K562 (cell line): ENCODE data around the gene RNPEP. TPM values are rescaled to one million over a fixed set of nuclear protein-coding genes. Genes with fewer than 3 reads are reported as not detected.

Experiments used
- CBFA2T3 ChIP-seq: fragments of 450-650 bp; IDR thresholded peaks from 2 replicates; pipeline ENCODE4 v1.6.1; 2017
- CBX1 ChIP-seq: sonication (generic); IDR thresholded peaks from 2 replicates; pipeline ENCODE4 v1.6.1; 2016; ENCODE audit warnings: antibody characterized with exemption, low read depth, mild to moderate bottlenecking
- CBX3 ChIP-seq, 2 experiments: IDR thresholded peaks; 1 replicate in 1 of 2; 2 replicates in 1 of 2; pipeline ENCODE4 v1.6.1; 2012; ENCODE audit warnings: inconsistent platforms in 2 of 2, low read length in 2 of 2, borderline replicate concordance in 1 of 2, control low read depth in 1 of 2
- CSDE1 ChIP-seq, 2 experiments: fragments of 450-650 bp; IDR thresholded peaks; 2 replicates each; pipeline ENCODE4 v1.6.1; 2016; ENCODE audit warnings: mild to moderate bottlenecking in 1 of 2
- DIDO1 ChIP-seq: fragments of 450-650 bp; IDR thresholded peaks from 2 replicates; pipeline ENCODE4 v1.6.1; 2016; ENCODE audit warnings: low read depth, missing biosample characterization, missing genetic modification characterization
- FOXA1 ChIP-seq: fragments of 450-650 bp; IDR thresholded peaks from 2 replicates; pipeline ENCODE4 v1.6.1; 2016; ENCODE audit warnings: mild to moderate bottlenecking, borderline replicate concordance
- GTF2F1 ChIP-seq: IDR thresholded peaks from 2 replicates; pipeline ENCODE4 v1.6.1; 2011; ENCODE audit warnings: low read depth, low read length, improper control_type of control experiment
- NR4A1 ChIP-seq, 2 experiments: fragments of 250-450 bp in 1 of 2; fragments of 450-650 bp in 1 of 2; sonication (Bioruptor Pico) in 1 of 2; IDR thresholded peaks; 2 replicates each; pipeline versions ENCODE4 v1.4.0 to v1.6.1; 2016 to 2020; ENCODE audit warnings: mild to moderate bottlenecking in 2 of 2, missing compliant biosample characterization in 1 of 2, missing genetic modification characterization in 1 of 2, moderate library complexity in 1 of 2
- SMARCA4 ChIP-seq: fragments of 450-650 bp; IDR thresholded peaks from 2 replicates; pipeline ENCODE4 v1.6.1; 2016
- SRF ChIP-seq, 2 experiments: fragments of 250-450, 450-650 bp in 1 of 2; sonication (Bioruptor Pico) in 1 of 2; sonication (generic) in 1 of 2; formaldehyde crosslinking; IDR thresholded peaks; 2 replicates each; pipeline versions ENCODE4 v1.5.0 to v1.5.1; 2020 to 2022; ENCODE audit warnings: mild to moderate bottlenecking in 1 of 2, missing genetic modification reagents in 1 of 2
- TAF1 ChIP-seq: IDR thresholded peaks from 2 replicates; pipeline ENCODE4 v1.6.1; 2011; ENCODE audit warnings: mild to moderate bottlenecking, low read length, moderate library complexity; ENCODE audit not compliant: insufficient read depth, control insufficient read depth, severe bottlenecking; ENCODE audit errors: extremely low read depth
- ZNF175 ChIP-seq: fragments of 200-800 bp; sonication (Bioruptor generic); IDR thresholded peaks from 2 replicates; pipeline ENCODE4 v1.6.1; 2016; ENCODE audit warnings: low read depth, mild to moderate bottlenecking, missing genetic modification characterization, missing compliant biosample characterization
- ZNF23 ChIP-seq: fragments of 250-450 bp; sonication (Bioruptor Pico); IDR thresholded peaks from 2 replicates; pipeline ENCODE4 v1.4.0; 2020; ENCODE audit warnings: mild to moderate bottlenecking
- ZNF785 ChIP-seq: fragments of 250-450 bp; sonication (Bioruptor Pico); IDR thresholded peaks from 2 replicates; pipeline ENCODE4 v1.4.0; 2020; ENCODE audit warnings: mild to moderate bottlenecking
- polyA plus RNA-seq, 8 experiments: library from polyadenylated mRNA; depleted of rRNA in 4 of 8; stranded (reverse) in 5 of 8; unstranded in 3 of 8; fragments of >200 nt; fragmentation: Nextera tagmentation in 2 of 8; fragmentation: Illumina TruSeq in 1 of 8; extraction: Ambion mirVana in 2 of 8; extraction: Trizol in 1 of 8; gene quantifications; 2 replicates each; pipeline versions ENCODE4 v1.2.1 to v1.2.3, GENCODE V29; 2011 to 2014; ENCODE audit warnings: inconsistent platforms in 1 of 8, missing spikeins in 1 of 8
- total RNA-seq, 7 experiments: library from RNA; depleted of rRNA in 6 of 7; stranded (reverse); fragments of >200 nt in 6 of 7; fragmentation: Illumina TruSeq in 2 of 7; extraction: Trizol in 2 of 7; gene quantifications; 2 replicates each; pipeline versions ENCODE4 v1.2.1 to v1.2.3, GENCODE V29; 2011 to 2021; ENCODE audit warnings: low replicate concordance in 1 of 7
- TF ChIP-seq, protein P1 (sequence below): IDR thresholded peaks from 2 replicates; pipeline ENCODE4 v1.6.1; 2012; ENCODE audit warnings: low read depth, low read length, improper control_type of control experiment, borderline replicate concordance
- TF ChIP-seq, protein P2 (sequence below): fragments of 450-650 bp; formaldehyde crosslinking; IDR thresholded peaks from 2 replicates; pipeline ENCODE4 v1.4.0; 2020; ENCODE audit warnings: mild to moderate bottlenecking, moderate library complexity
- TF ChIP-seq, protein P3 (sequence below): sonication (generic); formaldehyde crosslinking; IDR thresholded peaks from 2 replicates; pipeline ENCODE4 v1.8.1; 2023; ENCODE audit warnings: missing genetic modification reagents, mild to moderate bottlenecking, borderline replicate concordance
- TF ChIP-seq, protein P4 (sequence below): IDR thresholded peaks from 3 replicates; pipeline ENCODE4 v1.6.1; 2011; ENCODE audit warnings: borderline replicate concordance, mild to moderate bottlenecking, moderate library complexity; ENCODE audit not compliant: insufficient read length; ENCODE audit errors: extremely low read depth

Gene RNPEP
- total and polyA plus RNA-seq, 9 of the 15 experiments (the other 6 are each of a cell fraction or from before 2014, with no cell fraction given), result 27.5 to 131 (median 63.4) TPM

DNA sequence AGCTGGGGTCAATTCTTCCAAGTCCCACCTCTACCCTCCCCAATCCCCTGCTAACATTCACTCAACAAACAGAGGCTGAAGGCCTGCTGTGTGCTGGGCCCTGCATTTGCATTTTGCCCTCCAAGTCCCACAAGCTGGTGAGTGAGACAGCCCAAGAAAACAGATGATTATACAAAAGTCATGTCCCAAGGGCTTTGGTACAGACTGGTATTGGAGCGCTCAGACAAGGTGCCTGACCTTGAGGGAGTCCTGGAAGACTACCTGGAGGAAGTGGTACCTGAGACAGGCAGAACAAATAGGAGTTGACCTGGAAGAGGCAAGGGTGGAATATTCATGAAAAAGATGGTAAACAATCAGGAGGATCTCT, 40.3 kb upstream of the RNPEP start (continued):
- no peak for TF ChIP-seq SRF (CRISPR knock-in tag; IDR thresholded peaks at IDR 0.05)
- TF ChIP-seq CBX1, result peak; percentile 67; the same call in 1 of the 2 replicates
- TF ChIP-seq SMARCA4, result no peak
- TF ChIP-seq, protein P1, sequence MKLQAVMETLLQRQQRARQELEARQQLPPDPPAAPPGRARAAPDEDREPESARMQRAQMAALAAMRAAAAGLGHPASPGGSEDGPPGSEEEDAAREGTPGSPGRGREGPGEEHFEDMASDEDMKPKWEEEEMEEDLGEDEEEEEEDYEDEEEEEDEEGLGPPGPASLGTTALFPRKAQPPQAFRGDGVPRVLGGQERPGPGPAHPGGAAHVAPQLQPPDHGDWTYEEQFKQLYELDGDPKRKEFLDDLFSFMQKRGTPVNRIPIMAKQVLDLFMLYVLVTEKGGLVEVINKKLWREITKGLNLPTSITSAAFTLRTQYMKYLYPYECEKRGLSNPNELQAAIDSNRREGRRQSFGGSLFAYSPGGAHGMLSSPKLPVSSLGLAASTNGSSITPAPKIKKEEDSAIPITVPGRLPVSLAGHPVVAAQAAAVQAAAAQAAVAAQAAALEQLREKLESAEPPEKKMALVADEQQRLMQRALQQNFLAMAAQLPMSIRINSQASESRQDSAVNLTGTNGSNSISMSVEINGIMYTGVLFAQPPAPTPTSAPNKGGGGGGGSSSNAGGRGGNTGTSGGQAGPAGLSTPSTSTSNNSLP, result no peak
- TF ChIP-seq TAF1, result no peak
- no peak for TF ChIP-seq CBFA2T3
- no peak for TF ChIP-seq DIDO1 (tag)
- peak in 1 of 2 experiments; percentile 32; a peak in 1 of 3 replicates for TF ChIP-seq CBX3 (IDR thresholded peaks at IDR 0.05; ENCODE audit: borderline replicate concordance in 1 of 2, low read length in 2 of 2)
- TF ChIP-seq NR4A1 (CRISPR knock-in tag; IDR thresholded peaks at IDR 0.05), result no peak
- no peak for TF ChIP-seq NR4A1 (tag; IDR thresholded peaks at IDR 0.05)
- TF ChIP-seq, protein P2, sequence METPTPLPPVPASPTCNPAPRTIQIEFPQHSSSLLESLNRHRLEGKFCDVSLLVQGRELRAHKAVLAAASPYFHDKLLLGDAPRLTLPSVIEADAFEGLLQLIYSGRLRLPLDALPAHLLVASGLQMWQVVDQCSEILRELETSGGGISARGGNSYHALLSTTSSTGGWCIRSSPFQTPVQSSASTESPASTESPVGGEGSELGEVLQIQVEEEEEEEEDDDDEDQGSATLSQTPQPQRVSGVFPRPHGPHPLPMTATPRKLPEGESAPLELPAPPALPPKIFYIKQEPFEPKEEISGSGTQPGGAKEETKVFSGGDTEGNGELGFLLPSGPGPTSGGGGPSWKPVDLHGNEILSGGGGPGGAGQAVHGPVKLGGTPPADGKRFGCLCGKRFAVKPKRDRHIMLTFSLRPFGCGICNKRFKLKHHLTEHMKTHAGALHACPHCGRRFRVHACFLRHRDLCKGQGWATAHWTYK, result no peak
- TF ChIP-seq ZNF785, result no peak
- TF ChIP-seq ZNF175 (CRISPR knock-in tag), result no peak
- TF ChIP-seq CSDE1 (IDR thresholded peaks at IDR 0.05), result no peak
- no peak for TF ChIP-seq GTF2F1
- TF ChIP-seq ZNF23 (CRISPR knock-in tag), result no peak
- TF ChIP-seq, protein P3, sequence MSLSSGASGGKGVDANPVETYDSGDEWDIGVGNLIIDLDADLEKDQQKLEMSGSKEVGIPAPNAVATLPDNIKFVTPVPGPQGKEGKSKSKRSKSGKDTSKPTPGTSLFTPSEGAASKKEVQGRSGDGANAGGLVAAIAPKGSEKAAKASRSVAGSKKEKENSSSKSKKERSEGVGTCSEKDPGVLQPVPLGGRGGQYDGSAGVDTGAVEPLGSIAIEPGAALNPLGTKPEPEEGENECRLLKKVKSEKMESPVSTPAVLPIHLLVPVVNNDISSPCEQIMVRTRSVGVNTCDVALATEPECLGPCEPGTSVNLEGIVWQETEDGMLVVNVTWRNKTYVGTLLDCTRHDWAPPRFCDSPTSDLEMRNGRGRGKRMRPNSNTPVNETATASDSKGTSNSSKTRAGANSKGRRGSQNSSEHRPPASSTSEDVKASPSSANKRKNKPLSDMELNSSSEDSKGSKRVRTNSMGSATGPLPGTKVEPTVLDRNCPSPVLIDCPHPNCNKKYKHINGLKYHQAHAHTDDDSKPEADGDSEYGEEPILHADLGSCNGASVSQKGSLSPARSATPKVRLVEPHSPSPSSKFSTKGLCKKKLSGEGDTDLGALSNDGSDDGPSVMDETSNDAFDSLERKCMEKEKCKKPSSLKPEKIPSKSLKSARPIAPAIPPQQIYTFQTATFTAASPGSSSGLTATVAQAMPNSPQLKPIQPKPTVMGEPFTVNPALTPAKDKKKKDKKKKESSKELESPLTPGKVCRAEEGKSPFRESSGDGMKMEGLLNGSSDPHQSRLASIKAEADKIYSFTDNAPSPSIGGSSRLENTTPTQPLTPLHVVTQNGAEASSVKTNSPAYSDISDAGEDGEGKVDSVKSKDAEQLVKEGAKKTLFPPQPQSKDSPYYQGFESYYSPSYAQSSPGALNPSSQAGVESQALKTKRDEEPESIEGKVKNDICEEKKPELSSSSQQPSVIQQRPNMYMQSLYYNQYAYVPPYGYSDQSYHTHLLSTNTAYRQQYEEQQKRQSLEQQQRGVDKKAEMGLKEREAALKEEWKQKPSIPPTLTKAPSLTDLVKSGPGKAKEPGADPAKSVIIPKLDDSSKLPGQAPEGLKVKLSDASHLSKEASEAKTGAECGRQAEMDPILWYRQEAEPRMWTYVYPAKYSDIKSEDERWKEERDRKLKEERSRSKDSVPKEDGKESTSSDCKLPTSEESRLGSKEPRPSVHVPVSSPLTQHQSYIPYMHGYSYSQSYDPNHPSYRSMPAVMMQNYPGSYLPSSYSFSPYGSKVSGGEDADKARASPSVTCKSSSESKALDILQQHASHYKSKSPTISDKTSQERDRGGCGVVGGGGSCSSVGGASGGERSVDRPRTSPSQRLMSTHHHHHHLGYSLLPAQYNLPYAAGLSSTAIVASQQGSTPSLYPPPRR (CRISPR knock-in tag), result no peak
- TF ChIP-seq FOXA1, result no peak
- TF ChIP-seq, protein P4, sequence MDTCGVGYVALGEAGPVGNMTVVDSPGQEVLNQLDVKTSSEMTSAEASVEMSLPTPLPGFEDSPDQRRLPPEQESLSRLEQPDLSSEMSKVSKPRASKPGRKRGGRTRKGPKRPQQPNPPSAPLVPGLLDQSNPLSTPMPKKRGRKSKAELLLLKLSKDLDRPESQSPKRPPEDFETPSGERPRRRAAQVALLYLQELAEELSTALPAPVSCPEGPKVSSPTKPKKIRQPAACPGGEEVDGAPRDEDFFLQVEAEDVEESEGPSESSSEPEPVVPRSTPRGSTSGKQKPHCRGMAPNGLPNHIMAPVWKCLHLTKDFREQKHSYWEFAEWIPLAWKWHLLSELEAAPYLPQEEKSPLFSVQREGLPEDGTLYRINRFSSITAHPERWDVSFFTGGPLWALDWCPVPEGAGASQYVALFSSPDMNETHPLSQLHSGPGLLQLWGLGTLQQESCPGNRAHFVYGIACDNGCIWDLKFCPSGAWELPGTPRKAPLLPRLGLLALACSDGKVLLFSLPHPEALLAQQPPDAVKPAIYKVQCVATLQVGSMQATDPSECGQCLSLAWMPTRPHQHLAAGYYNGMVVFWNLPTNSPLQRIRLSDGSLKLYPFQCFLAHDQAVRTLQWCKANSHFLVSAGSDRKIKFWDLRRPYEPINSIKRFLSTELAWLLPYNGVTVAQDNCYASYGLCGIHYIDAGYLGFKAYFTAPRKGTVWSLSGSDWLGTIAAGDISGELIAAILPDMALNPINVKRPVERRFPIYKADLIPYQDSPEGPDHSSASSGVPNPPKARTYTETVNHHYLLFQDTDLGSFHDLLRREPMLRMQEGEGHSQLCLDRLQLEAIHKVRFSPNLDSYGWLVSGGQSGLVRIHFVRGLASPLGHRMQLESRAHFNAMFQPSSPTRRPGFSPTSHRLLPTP, result peak; percentile 66
